ENCODE results near the gene CDK6. TPM values are rescaled to one million over a fixed set of nuclear protein-coding genes. Genes with fewer than 3 reads are reported as not detected.

CDK6 gene
- total RNA-seq, 4 donors from 2014 or later, result 58.1 to 79.1 (median 68.3) TPM

DNA sequence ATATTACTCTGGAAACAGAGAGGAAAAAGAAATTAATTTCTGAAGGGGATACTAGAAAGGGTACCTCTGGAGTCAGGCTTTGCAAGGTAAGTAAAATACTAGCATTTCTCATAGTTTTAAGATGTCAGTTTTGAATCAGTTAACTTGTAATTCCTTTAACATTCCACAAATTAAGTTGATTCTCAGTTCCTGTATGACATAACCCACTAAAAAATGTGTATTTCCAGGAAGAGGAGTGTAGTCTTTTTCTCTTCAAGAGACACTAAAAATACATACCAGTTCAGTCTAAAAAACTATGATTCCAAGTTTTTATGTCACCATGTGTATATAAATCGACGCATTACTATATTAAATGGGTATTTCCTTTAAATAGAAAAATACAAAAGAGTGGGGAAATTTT lies 113.2 kb downstream of the CDK6 start:
- no peak overlapping the region for H3K4me3 ChIP-seq
- peaks cover 35% of the 10 kb centered on the region for H3K4me1 ChIP-seq
- no peak overlapping the region for H3K27ac ChIP-seq
- no peaks in the 10 kb centered on the region for H3K27me3 ChIP-seq
- H3K9me3 ChIP-seq, result no peaks in the 10 kb centered on the region
- DNase-seq (ENCODE audit: low spot score in 2 of 2), result no peak
- H3K36me3 ChIP-seq, result peaks cover 7% of the 10 kb centered on the region
- 65% methylated on average over 2 of the region's 2 CpGs for WGBS
- TF ChIP-seq EP300 (IDR thresholded peaks at IDR 0.05), result no peak
- no peak for TF ChIP-seq POLR2A (IDR thresholded peaks at IDR 0.05)
- TF ChIP-seq POLR2AphosphoS5 (IDR thresholded peaks at IDR 0.05), result no peak
- TF ChIP-seq, protein P1, sequence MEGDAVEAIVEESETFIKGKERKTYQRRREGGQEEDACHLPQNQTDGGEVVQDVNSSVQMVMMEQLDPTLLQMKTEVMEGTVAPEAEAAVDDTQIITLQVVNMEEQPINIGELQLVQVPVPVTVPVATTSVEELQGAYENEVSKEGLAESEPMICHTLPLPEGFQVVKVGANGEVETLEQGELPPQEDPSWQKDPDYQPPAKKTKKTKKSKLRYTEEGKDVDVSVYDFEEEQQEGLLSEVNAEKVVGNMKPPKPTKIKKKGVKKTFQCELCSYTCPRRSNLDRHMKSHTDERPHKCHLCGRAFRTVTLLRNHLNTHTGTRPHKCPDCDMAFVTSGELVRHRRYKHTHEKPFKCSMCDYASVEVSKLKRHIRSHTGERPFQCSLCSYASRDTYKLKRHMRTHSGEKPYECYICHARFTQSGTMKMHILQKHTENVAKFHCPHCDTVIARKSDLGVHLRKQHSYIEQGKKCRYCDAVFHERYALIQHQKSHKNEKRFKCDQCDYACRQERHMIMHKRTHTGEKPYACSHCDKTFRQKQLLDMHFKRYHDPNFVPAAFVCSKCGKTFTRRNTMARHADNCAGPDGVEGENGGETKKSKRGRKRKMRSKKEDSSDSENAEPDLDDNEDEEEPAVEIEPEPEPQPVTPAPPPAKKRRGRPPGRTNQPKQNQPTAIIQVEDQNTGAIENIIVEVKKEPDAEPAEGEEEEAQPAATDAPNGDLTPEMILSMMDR (IDR thresholded peaks at IDR 0.05), result no peak

DNA sequence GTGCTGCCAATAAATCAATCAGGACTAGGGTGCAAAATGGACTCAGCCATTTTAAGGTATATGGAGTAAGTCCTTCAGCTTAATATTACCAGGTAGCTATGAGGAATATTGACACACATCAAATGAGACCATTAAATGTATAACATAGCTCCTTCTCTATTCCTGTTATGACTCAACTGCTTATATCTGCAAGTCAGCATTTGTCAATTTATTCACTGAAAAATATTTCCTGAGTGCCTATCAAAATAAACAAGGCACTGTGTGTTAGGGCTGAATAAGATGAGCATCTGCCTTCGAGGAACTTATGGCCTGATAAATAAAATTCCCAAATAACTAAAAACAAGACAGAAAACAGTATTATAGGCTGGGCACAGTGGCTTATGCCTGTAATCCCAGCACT lies 113.8 kb downstream of the CDK6 start:
- Histone ChIP-seq H3K27ac (no peak overlapping the region), H3K9me3 (no peaks in the 10 kb centered on the region), H3K4me3 (no peak overlapping the region), H3K4me1 (peaks cover 32% of the 10 kb centered on the region), H3K36me3 (peaks cover 7% of the 10 kb centered on the region), H3K27me3 (no peaks in the 10 kb centered on the region)
- TF ChIP-seq POLR2A (IDR thresholded peaks at IDR 0.05), result no peak
- no peak for TF ChIP-seq POLR2AphosphoS5 (IDR thresholded peaks at IDR 0.05)
- TF ChIP-seq EP300 (IDR thresholded peaks at IDR 0.05), result no peak
- TF ChIP-seq, protein P1 (IDR thresholded peaks at IDR 0.05), result no peak
- no peak for DNase-seq (ENCODE audit: low spot score in 2 of 2)
- 86% methylated on average over 1 of the region's 1 CpG for WGBS

DNA sequence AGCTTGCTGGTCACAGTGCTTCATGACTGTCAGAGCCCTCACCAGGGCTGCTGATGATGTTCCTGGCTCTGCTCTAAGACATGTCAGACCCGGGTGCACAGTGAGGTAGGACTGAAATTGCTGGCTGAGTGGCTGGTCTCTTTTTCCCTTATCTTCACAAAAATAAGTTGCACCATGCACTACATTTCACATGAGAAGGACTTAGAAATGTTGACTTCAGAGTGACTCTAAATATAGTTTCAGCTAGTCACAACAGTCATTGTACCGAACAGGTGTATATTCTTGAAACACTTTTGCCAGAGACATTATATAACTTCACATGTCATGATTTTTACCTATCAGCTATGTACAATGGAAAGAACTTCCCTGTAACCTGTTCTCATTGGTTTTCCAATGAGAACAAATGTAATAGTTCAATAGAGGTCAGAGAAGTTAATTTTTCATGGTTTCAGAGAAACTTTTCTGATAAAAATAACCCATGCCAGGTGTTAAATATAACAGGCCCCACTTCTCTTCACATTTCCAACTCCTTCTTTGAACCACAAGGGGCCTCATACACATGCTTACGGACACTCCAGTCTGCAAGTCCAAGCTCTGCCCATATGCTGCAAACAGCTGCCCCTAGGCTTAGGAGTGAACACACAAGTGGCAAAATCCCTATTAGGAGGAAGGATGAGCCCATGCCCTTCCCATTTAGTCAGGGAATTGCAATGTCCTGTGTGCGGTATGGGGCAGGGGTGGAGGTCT lies 115.6 kb downstream of the CDK6 start:
- TF ChIP-seq, protein P1 (IDR thresholded peaks at IDR 0.05), result no peak
- TF ChIP-seq EP300 (IDR thresholded peaks at IDR 0.05) (no peak), POLR2AphosphoS5 (IDR thresholded peaks at IDR 0.05) (no peak), POLR2A (IDR thresholded peaks at IDR 0.05) (no peak)
- no peaks in the 10 kb centered on the region for H3K9me3 ChIP-seq
- DNase-seq (ENCODE audit: low spot score in 2 of 2), result no peak
- no peak overlapping the region for H3K27ac ChIP-seq
- H3K4me3 ChIP-seq, result no peak overlapping the region
- peaks cover 36% of the 10 kb centered on the region for H3K4me1 ChIP-seq
- peaks cover 7% of the 10 kb centered on the region for H3K36me3 ChIP-seq
- H3K27me3 ChIP-seq, result no peaks in the 10 kb centered on the region
- 98% methylated on average over 4 of the region's 4 CpGs for WGBS

DNA sequence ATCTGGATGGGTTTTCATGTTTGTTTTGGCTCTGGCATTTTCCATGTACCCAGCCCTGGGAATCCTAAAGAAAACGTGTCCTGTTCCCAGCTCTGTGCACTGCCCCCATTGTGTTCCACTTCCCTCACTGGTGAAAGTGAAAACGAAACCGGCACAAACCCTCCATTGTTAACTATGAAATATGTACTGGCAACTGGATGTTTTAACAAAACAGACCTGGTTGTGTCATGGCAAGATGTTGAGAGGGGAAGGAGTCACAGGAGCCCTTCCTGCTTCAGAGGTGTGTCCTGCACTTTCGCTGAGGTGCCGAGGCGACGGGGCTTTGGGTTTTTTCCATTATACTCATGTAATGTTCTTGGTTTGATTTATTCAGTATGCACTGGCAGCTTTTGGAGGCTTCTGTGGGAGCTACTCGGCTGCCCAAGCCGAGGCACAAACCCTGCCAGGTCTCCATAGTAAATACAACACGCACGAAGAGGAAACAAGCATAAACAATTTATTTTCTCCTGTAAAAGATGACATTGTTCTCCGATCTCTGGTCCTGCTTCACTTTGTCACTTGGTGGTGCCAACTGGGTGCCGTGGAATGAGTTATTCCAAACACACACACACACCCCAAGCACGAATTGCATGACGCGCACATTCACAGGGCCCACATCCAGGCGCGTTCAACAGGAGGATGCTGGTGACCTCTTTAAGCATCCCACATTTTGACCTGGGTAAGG lies 118.2 kb downstream of the CDK6 start:
- Histone ChIP-seq H3K9me3 (no peaks in the 10 kb centered on the region), H3K36me3 (no peaks in the 10 kb centered on the region), H3K4me1 (peaks cover 23% of the 10 kb centered on the region), H3K27ac (peak overlapping the region; percentile 86), H3K27me3 (no peaks in the 10 kb centered on the region), H3K4me3 (peak overlapping the region; percentile 48)
- TF ChIP-seq EP300 (IDR thresholded peaks at IDR 0.05) (no peak), POLR2AphosphoS5 (IDR thresholded peaks at IDR 0.05) (peak in 1 of 3 donors; percentile 48)
- 44% methylated on average over 18 of the region's 18 CpGs for WGBS
- peak in 1 of 2 donors; percentile 67 for DNase-seq (ENCODE audit: low spot score in 2 of 2)

DNA sequence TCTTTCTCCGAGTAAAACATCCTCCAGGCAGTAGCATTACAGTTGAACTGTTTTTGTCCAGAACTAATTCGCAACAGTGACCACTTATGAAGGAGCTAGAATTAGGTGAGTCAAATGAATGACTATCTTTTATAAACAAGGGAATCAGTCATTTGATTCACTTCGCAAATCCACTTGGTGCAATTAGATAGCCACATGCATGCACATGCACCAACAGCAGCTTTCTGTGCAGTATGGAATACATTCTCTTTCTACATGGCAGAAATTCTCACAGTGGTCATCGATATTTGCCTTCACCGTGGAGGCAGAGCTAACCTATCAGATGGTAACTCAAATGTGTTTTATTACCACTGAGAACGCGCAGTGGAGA lies 118.8 kb downstream of the CDK6 start:
- Histone ChIP-seq H3K36me3 (no peaks in the 10 kb centered on the region), H3K27me3 (no peaks in the 10 kb centered on the region), H3K4me1 (peaks cover 17% of the 10 kb centered on the region), H3K27ac (peak overlapping the region; percentile 86), H3K9me3 (no peaks in the 10 kb centered on the region), H3K4me3 (peak overlapping the region; percentile 48)
- TF ChIP-seq POLR2A (IDR thresholded peaks at IDR 0.05) (no peak), POLR2AphosphoS5 (IDR thresholded peaks at IDR 0.05) (no peak), EP300 (IDR thresholded peaks at IDR 0.05) (no peak)
- TF ChIP-seq, protein P1 (IDR thresholded peaks at IDR 0.05), result no peak
- WGBS, result 77% methylated on average over 7 of the region's 7 CpGs
- no peak for DNase-seq (ENCODE audit: low spot score in 2 of 2)
